GM12892 (cell line): ENCODE data around the gene BRD3OS.

Experiments
- POLR2A ChIP-seq: IDR thresholded peaks from 2 replicates; pipeline ENCODE4 v1.6.1; 2011; ENCODE audit warnings: low read depth, low read length, control low read depth
- POLR2AphosphoS5 ChIP-seq: IDR thresholded peaks from 2 replicates; pipeline ENCODE4 v1.6.1; 2011; ENCODE audit warnings: low read depth, low read length, control low read depth

GRCh38 chr9:134064711-134065110 lies 39.4 kb downstream of the BRD3OS start:
- TF ChIP-seq POLR2A, result no peak
- no peak for TF ChIP-seq POLR2AphosphoS5
